Spleen (tissue), 11 donors: ENCODE results near the gene REV3L. TPM values are rescaled to one million over a fixed set of nuclear protein-coding genes. Genes with fewer than 3 reads are reported as not detected.

Experiments
- DNase-seq: peaks from one replicate; pipeline ENCODE4 v3.0.0-alpha.2; 2020
- H3K27ac ChIP-seq, 8 donors: fragments of 200-600 bp; sonication (generic) in 7 of 8; 1 replicate in 4 of 8; 2 replicates in 4 of 8; pipeline versions ENCODE4 v1.5.0 to v1.8.0; 2016 to 2021; ENCODE audit warnings: inconsistent platforms in 4 of 8, mild to moderate bottlenecking in 4 of 8, moderate library complexity in 1 of 8
- H3K27me3 ChIP-seq, 7 donors: fragments of 200-600 bp; sonication (generic) in 6 of 7; replicated peaks in 1 of 7; 1 replicate in 4 of 7; 2 replicates in 3 of 7; pipeline versions ENCODE4 v1.5.0 to v1.8.0; 2016 to 2021; ENCODE audit warnings: inconsistent platforms in 3 of 7, mild to moderate bottlenecking in 1 of 7
- H3K36me3 ChIP-seq, 6 donors: fragments of 200-600 bp; sonication (generic) in 5 of 6; 1 replicate in 4 of 6; 2 replicates in 2 of 6; pipeline versions ENCODE4 v1.5.0 to v1.8.0; 2016 to 2021; ENCODE audit warnings: inconsistent platforms in 2 of 6
- H3K4me1 ChIP-seq, 6 donors: fragments of 200-600 bp; sonication (generic) in 5 of 6; 1 replicate in 3 of 6; 2 replicates in 3 of 6; pipeline versions ENCODE4 v1.5.0 to v1.8.0; 2016 to 2021; ENCODE audit warnings: inconsistent platforms in 3 of 6
- H3K4me3 ChIP-seq, 8 donors: fragments of 200-600 bp; sonication (generic) in 7 of 8; 1 replicate in 4 of 8; 2 replicates in 4 of 8; pipeline versions ENCODE4 v1.5.0 to v1.8.0; 2016 to 2021; ENCODE audit warnings: inconsistent platforms in 4 of 8, mild to moderate bottlenecking in 4 of 8, moderate library complexity in 2 of 8
- H3K9me3 ChIP-seq, 8 donors: fragments of 200-600 bp; sonication (generic) in 7 of 8; 1 replicate in 4 of 8; 2 replicates in 4 of 8; pipeline versions ENCODE4 v1.5.0 to v1.8.0; 2016 to 2021; ENCODE audit warnings: inconsistent platforms in 4 of 8
- POLR2A ChIP-seq, 3 donors: fragments of 450-650 bp; IDR thresholded peaks; one replicate each; pipeline ENCODE4 v1.5.1; 2017; ENCODE audit warnings: antibody characterized with exemption in 3 of 3, mild to moderate bottlenecking in 1 of 3
- POLR2AphosphoS5 ChIP-seq, 3 donors: sonication (generic); formaldehyde crosslinking; IDR thresholded peaks; one replicate each; pipeline ENCODE4 v1.5.1; 2017; ENCODE audit warnings: antibody characterized with exemption in 3 of 3
- WGBS, 5 donors: extraction: QIAGEN DNeasy Blood & Tissue Kit in 3 of 5; methylation state at CpG; one replicate each; pipeline versions ENCODE4 v1.1.5 to v1.1.7; 2013 to 2018; 5-methylcytosine and 5-hydroxymethylcytosine counted together
- intact Hi-C: fragments of 100-400 bp; cut with DNase I; formaldehyde crosslinking; loops from one replicate; pipeline ENCODE4 v1.15.0; 2023; ENCODE audit warnings: low total_unique reads
- polyA plus RNA-seq, 3 donors: library from polyadenylated mRNA; stranded (reverse); fragments of 200-250 nt; gene quantifications; one replicate each; pipeline ENCODE4 v1.2.1, GENCODE V29; 2013
- total RNA-seq, 7 donors: library from RNA; depleted of rRNA in 3 of 7; stranded (reverse); fragments of >200 nt in 3 of 7; fragmentation: NEBNext Ultra II Directional in 4 of 7; extraction: Animal tissue kit (Norgen Biotek cat#: 25700) in 4 of 7; gene quantifications; one replicate each; pipeline versions ENCODE4 v1.1.0 to v1.2.1, GENCODE V29; 2016 to 2021
- TF ChIP-seq, protein P1 (sequence below), 11 experiments: fragments of 200-600 bp in 7 of 11; fragments of 450-650 bp in 4 of 11; sonication (generic) in 4 of 11; IDR thresholded peaks in 8 of 11; conservative IDR thresholded peaks in 3 of 11; 1 replicate in 7 of 11; 2 replicates in 4 of 11; pipeline versions ENCODE4 v1.4.0 to v1.8.0; 2016 to 2021; ENCODE audit warnings: antibody characterized with exemption in 11 of 11, inconsistent platforms in 4 of 11, mild to moderate bottlenecking in 1 of 11
- donor health status: healthy with polysubstance abuse.
- donor health status: DM: no; HTN: no; CAD: no; lungs with moderate emphysema.
- donor health status: DM: no; HTN: no; CAD: no.
- donor health status: Bipolar disorder and iron deficiency.
- donor health status: healthy.
- donor health status: DM: no; HTN: no; CAD: no.
- donor health status: DM: yes; HTN: yes; CAD: no.

The REV3L gene
- total and polyA plus RNA-seq, 10 donors, result 7.7 to 60.9 (median 29.8) TPM

DNA sequence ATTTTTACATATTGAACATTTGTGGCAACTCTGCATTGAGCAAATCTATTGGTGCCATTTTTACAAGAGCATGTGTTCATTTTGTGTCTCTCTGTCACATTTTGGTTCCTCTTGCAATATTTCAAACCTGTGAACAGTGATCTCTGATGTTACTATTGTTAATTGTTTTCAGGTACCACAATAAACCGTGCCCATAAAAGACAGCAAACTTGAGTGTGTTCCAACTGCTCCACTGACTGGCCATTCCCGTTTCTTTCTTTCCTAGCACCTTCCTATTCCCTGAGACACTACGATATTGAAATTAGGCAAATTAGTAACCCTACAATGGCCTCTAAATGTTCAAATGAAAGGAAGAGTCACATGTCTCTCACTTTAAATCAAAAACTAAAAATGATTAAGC, 79.6 kb downstream of the REV3L start:
- H3K9me3 ChIP-seq, result peaks cover 0 to 7% (median 2%) of the 10 kb centered on the region in 8 donors
- H3K27me3 ChIP-seq, result no peaks in the 10 kb centered on the region
- H3K4me1 ChIP-seq, result peaks cover 0 to 15% (median 0%) of the 10 kb centered on the region in 6 donors
- no peak overlapping the region for H3K27ac ChIP-seq
- peaks cover 0 to 70% (median 15%) of the 10 kb centered on the region in 6 donors for H3K36me3 ChIP-seq
- 96 to 97% (median 96%) methylated on average over 3 of the region's 3 CpGs for WGBS, 5 donors
- H3K4me3 ChIP-seq, result no peak overlapping the region
- intact Hi-C loops, result no loop called here
- DNase-seq, result no peak
- no peak for TF ChIP-seq POLR2AphosphoS5 (IDR thresholded peaks at IDR 0.05)
- TF ChIP-seq, protein P1, sequence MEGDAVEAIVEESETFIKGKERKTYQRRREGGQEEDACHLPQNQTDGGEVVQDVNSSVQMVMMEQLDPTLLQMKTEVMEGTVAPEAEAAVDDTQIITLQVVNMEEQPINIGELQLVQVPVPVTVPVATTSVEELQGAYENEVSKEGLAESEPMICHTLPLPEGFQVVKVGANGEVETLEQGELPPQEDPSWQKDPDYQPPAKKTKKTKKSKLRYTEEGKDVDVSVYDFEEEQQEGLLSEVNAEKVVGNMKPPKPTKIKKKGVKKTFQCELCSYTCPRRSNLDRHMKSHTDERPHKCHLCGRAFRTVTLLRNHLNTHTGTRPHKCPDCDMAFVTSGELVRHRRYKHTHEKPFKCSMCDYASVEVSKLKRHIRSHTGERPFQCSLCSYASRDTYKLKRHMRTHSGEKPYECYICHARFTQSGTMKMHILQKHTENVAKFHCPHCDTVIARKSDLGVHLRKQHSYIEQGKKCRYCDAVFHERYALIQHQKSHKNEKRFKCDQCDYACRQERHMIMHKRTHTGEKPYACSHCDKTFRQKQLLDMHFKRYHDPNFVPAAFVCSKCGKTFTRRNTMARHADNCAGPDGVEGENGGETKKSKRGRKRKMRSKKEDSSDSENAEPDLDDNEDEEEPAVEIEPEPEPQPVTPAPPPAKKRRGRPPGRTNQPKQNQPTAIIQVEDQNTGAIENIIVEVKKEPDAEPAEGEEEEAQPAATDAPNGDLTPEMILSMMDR (IDR thresholded peaks at IDR 0.05 in 8 of 11, conservative IDR thresholded peaks at IDR 0.05 in 3 of 11), result no peak
- no peak for TF ChIP-seq POLR2A (IDR thresholded peaks at IDR 0.05)

DNA sequence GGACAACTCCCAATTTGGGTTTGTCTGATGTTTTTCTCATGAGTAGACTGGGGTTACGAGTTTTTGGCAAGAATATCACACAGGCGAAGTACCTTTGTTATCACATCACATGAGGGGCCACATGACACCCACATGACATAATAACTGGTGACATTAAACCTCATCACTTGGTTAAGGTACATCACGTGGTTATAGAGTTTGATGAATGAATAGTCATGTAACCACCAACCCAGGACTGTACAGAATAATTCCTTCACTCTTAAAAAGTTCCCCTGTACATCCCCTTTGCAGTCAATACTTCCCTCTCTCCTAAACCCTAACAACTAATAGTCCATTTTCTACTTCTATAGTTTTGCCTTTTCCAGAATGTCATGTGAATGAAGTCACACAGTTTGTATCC, 83.4 kb downstream of the REV3L start:
- TF ChIP-seq POLR2A (IDR thresholded peaks at IDR 0.05), result no peak
- TF ChIP-seq POLR2AphosphoS5 (IDR thresholded peaks at IDR 0.05), result no peak
- TF ChIP-seq, protein P1 (IDR thresholded peaks at IDR 0.05 in 8 of 11, conservative IDR thresholded peaks at IDR 0.05 in 3 of 11), result no peak
- Histone ChIP-seq H3K9me3 (peaks cover 0 to 7% (median 2%) of the 10 kb centered on the region in 8 donors), H3K4me3 (no peak overlapping the region), H3K36me3 (peaks cover 0 to 67% (median 14%) of the 10 kb centered on the region in 6 donors), H3K27ac (no peak overlapping the region), H3K4me1 (no peaks in the 10 kb centered on the region), H3K27me3 (no peaks in the 10 kb centered on the region)
- no peak for DNase-seq
- intact Hi-C loops, result no loop called here
- WGBS, 5 donors, result 84 to 92% (median 90%) methylated on average over 3 of the region's 3 CpGs

DNA sequence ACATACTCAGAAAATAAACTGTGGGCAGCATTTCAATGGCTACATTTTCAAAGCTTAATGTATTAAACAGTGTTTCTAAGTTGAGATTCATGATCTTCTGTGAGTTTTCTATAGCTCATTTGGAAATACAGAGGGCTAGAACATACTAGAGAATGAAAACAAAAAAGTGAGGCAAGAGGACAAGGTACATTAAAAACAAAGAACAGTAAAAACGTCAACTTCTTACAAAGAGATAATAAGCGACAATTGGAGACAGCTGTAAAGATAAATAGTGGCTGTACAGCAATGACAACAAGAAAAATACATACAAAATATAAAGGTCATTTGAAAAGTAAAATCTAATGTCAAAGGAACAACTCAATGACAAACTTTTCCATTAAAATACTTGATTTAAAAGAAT, 94.3 kb downstream of the REV3L start:
- peaks cover 0 to 92% (median 35%) of the 10 kb centered on the region in 6 donors for H3K36me3 ChIP-seq
- no peaks in the 10 kb centered on the region for H3K4me1 ChIP-seq
- H3K9me3 ChIP-seq, result no peaks in the 10 kb centered on the region
- TF ChIP-seq POLR2AphosphoS5 (IDR thresholded peaks at IDR 0.05) (no peak), POLR2A (IDR thresholded peaks at IDR 0.05) (no peak)
- TF ChIP-seq, protein P1 (IDR thresholded peaks at IDR 0.05 in 8 of 11, conservative IDR thresholded peaks at IDR 0.05 in 3 of 11), result no peak
- H3K27ac ChIP-seq, result no peak overlapping the region
- H3K4me3 ChIP-seq, result no peak overlapping the region
- intact Hi-C loops, result no loop called here
- DNase-seq, result no peak
- 89 to 95% (median 95%) methylated on average over 2 of the region's 2 CpGs for WGBS, 5 donors
- no peaks in the 10 kb centered on the region for H3K27me3 ChIP-seq

DNA sequence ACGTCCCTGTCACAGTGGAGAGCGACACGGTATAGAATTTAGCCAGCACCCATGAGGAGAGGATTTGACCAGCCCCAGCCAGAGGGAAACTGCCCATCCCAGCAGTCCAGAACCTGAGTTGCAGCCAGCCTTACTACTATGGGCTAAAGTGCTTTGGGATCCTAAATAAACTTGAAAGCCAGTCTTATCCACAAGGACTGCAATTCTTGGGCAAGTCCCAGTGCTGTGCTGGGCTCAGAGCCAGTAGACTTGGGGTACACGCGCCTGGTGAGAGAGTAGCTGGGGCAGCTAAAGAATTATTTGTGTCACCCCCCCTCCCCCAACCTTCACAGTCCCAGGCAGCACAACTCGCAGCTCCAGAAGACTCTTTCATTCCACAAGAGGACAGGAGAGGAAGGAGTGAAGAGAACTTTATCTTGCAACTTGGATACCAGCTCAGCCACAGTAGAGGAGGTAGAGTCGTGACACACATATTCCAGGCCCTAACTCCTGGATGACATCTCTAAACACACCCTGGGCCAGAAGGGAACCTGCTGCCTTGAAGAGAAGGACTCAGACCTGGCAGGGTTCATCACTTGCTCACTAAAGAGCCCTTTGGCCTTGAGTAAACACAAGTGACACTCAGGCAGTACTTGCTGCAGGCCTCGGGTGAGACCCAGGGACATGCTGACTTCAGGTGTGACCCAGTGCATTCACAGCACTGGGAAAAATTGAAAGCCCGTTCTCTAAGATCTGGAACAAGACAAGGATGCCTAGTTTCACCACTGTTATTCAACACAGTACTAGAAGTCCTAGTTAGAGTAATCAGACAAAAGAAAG, 100.3 kb downstream of the REV3L start:
- H3K36me3 ChIP-seq, result peaks cover 0 to 93% (median 33%) of the 10 kb centered on the region in 6 donors
- no peaks in the 10 kb centered on the region for H3K4me1 ChIP-seq
- no peak overlapping the region for H3K4me3 ChIP-seq
- H3K27ac ChIP-seq, result no peak overlapping the region
- TF ChIP-seq POLR2AphosphoS5 (IDR thresholded peaks at IDR 0.05) (no peak), POLR2A (IDR thresholded peaks at IDR 0.05) (no peak)
- TF ChIP-seq, protein P1 (IDR thresholded peaks at IDR 0.05 in 8 of 11, conservative IDR thresholded peaks at IDR 0.05 in 3 of 11), result no peak
- WGBS, 5 donors, result 87 to 95% (median 93%) methylated on average over 9 of the region's 9 CpGs
- DNase-seq, result no peak
- H3K9me3 ChIP-seq, result no peaks in the 10 kb centered on the region
- intact Hi-C loops, result no loop called here
- no peaks in the 10 kb centered on the region for H3K27me3 ChIP-seq
